H1 (cell line): ENCODE results near the gene SH3BP5.

ENCODE experiments used
- CBX5 ChIP-seq: fragments of 300-800, 300-1000 bp; sonication (generic); IDR thresholded peaks from 2 replicates; pipeline ENCODE4 v1.7.1; 2016; ENCODE audit warnings: antibody characterized with exemption, low read length, low read depth
- HDAC6 ChIP-seq: IDR thresholded peaks from one replicate; pipeline ENCODE4 v1.7.1; 2012; ENCODE audit warnings: low read depth, mild to moderate bottlenecking, inconsistent platforms, low read length, moderate library complexity
- POLR2A ChIP-seq, 2 experiments: IDR thresholded peaks; 1 replicate in 1 of 2; 2 replicates in 1 of 2; pipeline ENCODE4 v1.6.1; 2011; ENCODE audit warnings: low read depth in 2 of 2, low read length in 2 of 2, mild to moderate bottlenecking in 2 of 2; ENCODE audit errors: control extremely low read depth in 1 of 2
- POLR2AphosphoS5 ChIP-seq: IDR thresholded peaks from 2 replicates; pipeline ENCODE4 v1.6.1; 2011; ENCODE audit warnings: low read depth, low read length
- RNF2 ChIP-seq: fragments of 200-900, 300-1000 bp; sonication (generic); IDR thresholded peaks from 2 replicates; pipeline ENCODE4 v1.7.1; 2016; ENCODE audit warnings: borderline replicate concordance, low read depth, mild to moderate bottlenecking, antibody characterized with exemption, low read length; ENCODE audit not compliant: poor library complexity, severe bottlenecking; ENCODE audit errors: missing control alignments
- SIN3A ChIP-seq, 2 experiments: IDR thresholded peaks in 1 of 2; conservative IDR thresholded peaks in 1 of 2; 2 replicates each; pipeline ENCODE4 v1.6.1; 2011 to 2012; ENCODE audit warnings: low read length in 2 of 2, improper control_type of control experiment in 1 of 2, low read depth in 1 of 2, mild to moderate bottlenecking in 1 of 2
- TCF12 ChIP-seq: IDR thresholded peaks from 2 replicates; pipeline ENCODE4 v1.6.1; 2011; ENCODE audit warnings: low read depth, mild to moderate bottlenecking, low read length
- TF ChIP-seq, protein P1 (sequence below), 3 experiments: IDR thresholded peaks; 1 replicate in 2 of 3; 2 replicates in 1 of 3; pipeline versions ENCODE4 v1.5.1 to v1.6.1; 2011; ENCODE audit warnings: low read length in 3 of 3, mild to moderate bottlenecking in 3 of 3, inconsistent platforms in 2 of 3, low read depth in 1 of 3, moderate library complexity in 1 of 3; ENCODE audit not compliant: insufficient read depth in 1 of 3; ENCODE audit errors: control extremely low read depth in 1 of 3

DNA sequence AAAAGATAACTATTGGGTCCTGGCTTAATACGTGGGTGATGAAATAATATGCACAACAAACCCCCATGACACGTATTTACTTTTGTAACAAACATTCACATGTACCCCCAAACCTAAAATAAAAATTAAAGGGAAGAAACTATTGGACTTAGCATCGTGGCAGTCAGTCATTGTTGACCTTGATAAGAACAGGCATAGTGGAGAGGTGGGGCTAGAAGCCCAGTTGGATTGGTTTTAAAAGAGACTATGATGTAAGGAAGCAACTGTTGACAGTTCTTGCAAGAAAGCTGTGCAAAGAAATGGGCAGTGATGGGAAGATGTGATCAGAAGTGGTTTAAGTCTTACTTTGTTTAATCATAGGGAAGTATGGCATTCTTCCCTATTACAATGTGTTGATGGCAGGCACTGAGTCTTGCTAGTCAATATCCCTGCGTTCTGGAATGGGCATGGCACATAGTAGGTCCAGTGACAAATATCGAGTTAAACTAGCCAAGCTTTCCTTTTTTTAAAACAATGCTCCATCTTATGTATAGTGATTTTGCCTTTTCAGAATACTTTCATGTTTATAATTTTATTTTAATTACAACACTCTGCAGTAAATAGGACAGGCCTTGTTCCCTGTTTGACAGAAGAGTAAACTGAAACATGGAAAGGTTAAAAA lies 88.4 kb downstream of the SH3BP5 start:
- TF ChIP-seq POLR2AphosphoS5: no peak
- TF ChIP-seq HDAC6: no peak
- TF ChIP-seq, protein P1, sequence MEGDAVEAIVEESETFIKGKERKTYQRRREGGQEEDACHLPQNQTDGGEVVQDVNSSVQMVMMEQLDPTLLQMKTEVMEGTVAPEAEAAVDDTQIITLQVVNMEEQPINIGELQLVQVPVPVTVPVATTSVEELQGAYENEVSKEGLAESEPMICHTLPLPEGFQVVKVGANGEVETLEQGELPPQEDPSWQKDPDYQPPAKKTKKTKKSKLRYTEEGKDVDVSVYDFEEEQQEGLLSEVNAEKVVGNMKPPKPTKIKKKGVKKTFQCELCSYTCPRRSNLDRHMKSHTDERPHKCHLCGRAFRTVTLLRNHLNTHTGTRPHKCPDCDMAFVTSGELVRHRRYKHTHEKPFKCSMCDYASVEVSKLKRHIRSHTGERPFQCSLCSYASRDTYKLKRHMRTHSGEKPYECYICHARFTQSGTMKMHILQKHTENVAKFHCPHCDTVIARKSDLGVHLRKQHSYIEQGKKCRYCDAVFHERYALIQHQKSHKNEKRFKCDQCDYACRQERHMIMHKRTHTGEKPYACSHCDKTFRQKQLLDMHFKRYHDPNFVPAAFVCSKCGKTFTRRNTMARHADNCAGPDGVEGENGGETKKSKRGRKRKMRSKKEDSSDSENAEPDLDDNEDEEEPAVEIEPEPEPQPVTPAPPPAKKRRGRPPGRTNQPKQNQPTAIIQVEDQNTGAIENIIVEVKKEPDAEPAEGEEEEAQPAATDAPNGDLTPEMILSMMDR (IDR thresholded peaks at IDR 0.05; ENCODE audit: control extremely low read depth in 1 of 3, insufficient read depth in 1 of 3, low read depth in 1 of 3, low read length in 3 of 3): no peak
- no peak for TF ChIP-seq RNF2
- no peak for TF ChIP-seq CBX5
- TF ChIP-seq POLR2A (IDR thresholded peaks at IDR 0.05; ENCODE audit: control extremely low read depth in 1 of 2, low read depth in 2 of 2, low read length in 2 of 2): no peak
- no peak for TF ChIP-seq TCF12
- TF ChIP-seq SIN3A (conservative IDR thresholded peaks at IDR 0.05 in 1 of 2, IDR thresholded peaks at IDR 0.05 in 1 of 2; ENCODE audit: low read depth in 1 of 2, low read length in 2 of 2): no peak
